Panc1 (cell line): ENCODE measurements around the gene TSHZ2.

ENCODE experiments used
- TF ChIP-seq, protein P1 (sequence below): fragments of 450-650 bp; IDR thresholded peaks from 2 replicates; pipeline ENCODE4 v1.5.1; 2017; ENCODE audit warnings: mild to moderate bottlenecking
- TF ChIP-seq, protein P2 (sequence below), 2 experiments: IDR thresholded peaks; 2 replicates each; pipeline ENCODE4 v1.6.1; 2011 to 2012; ENCODE audit warnings: low read depth in 2 of 2, control low read depth in 1 of 2, low read length in 1 of 2, mild to moderate bottlenecking in 1 of 2, moderate library complexity in 1 of 2; ENCODE audit not compliant: insufficient read depth in 1 of 2

DNA sequence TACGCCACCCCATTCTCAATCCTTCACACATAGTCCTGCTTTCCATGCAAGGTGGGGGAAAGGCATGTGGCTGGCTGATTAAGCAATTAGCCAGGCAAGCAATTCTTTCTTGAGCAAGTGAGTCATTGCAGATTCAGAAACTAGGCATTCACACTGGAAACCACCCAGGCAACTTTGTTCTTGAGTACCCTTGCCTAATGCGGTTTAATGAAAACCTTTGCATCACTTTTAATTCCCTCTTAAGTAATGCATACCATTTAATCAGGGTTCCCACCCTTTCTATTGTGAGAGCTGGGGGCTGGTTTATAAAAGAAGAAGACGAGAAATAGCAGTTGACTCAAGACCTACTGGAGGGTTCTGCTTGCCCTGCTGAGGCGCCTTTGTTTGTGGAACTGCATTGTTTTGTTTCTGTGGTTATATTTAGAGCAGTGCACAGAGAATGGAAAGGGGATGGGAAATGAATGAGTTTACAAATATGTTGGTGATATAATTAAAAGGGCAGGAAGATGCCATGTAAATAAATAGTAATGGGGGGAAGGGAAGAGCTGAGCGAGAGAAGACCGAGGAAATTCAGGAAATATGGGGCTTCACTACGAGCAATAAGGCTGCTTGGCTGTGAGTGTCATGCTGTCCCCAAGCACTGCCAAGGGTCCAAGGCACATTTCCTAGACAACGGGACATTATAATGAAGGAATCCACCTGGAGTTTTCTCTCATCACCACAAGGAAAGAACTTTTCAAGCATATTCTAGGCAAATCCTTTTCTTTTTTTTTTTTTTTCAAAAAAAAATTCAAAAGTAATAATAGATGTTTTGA, 48.8 kb upstream of the TSHZ2 start:
- TF ChIP-seq, protein P1, sequence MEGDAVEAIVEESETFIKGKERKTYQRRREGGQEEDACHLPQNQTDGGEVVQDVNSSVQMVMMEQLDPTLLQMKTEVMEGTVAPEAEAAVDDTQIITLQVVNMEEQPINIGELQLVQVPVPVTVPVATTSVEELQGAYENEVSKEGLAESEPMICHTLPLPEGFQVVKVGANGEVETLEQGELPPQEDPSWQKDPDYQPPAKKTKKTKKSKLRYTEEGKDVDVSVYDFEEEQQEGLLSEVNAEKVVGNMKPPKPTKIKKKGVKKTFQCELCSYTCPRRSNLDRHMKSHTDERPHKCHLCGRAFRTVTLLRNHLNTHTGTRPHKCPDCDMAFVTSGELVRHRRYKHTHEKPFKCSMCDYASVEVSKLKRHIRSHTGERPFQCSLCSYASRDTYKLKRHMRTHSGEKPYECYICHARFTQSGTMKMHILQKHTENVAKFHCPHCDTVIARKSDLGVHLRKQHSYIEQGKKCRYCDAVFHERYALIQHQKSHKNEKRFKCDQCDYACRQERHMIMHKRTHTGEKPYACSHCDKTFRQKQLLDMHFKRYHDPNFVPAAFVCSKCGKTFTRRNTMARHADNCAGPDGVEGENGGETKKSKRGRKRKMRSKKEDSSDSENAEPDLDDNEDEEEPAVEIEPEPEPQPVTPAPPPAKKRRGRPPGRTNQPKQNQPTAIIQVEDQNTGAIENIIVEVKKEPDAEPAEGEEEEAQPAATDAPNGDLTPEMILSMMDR = no peak
- TF ChIP-seq, protein P2, sequence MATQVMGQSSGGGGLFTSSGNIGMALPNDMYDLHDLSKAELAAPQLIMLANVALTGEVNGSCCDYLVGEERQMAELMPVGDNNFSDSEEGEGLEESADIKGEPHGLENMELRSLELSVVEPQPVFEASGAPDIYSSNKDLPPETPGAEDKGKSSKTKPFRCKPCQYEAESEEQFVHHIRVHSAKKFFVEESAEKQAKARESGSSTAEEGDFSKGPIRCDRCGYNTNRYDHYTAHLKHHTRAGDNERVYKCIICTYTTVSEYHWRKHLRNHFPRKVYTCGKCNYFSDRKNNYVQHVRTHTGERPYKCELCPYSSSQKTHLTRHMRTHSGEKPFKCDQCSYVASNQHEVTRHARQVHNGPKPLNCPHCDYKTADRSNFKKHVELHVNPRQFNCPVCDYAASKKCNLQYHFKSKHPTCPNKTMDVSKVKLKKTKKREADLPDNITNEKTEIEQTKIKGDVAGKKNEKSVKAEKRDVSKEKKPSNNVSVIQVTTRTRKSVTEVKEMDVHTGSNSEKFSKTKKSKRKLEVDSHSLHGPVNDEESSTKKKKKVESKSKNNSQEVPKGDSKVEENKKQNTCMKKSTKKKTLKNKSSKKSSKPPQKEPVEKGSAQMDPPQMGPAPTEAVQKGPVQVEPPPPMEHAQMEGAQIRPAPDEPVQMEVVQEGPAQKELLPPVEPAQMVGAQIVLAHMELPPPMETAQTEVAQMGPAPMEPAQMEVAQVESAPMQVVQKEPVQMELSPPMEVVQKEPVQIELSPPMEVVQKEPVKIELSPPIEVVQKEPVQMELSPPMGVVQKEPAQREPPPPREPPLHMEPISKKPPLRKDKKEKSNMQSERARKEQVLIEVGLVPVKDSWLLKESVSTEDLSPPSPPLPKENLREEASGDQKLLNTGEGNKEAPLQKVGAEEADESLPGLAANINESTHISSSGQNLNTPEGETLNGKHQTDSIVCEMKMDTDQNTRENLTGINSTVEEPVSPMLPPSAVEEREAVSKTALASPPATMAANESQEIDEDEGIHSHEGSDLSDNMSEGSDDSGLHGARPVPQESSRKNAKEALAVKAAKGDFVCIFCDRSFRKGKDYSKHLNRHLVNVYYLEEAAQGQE (IDR thresholded peaks at IDR 0.05; ENCODE audit: insufficient read depth in 1 of 2, low read depth in 2 of 2, low read length in 1 of 2) = no peak
